HL-60 (cell line): Measurements from ENCODE around the gene TJP3.

Experiments
- TF ChIP-seq, protein P1 (sequence below): IDR thresholded peaks from 2 replicates; pipeline ENCODE4 v1.6.1; 2012; ENCODE audit warnings: low read depth; ENCODE audit not compliant: insufficient replicate concordance
- TF ChIP-seq, protein P2 (sequence below): IDR thresholded peaks from one replicate; pipeline ENCODE4 v1.5.1; 2011; ENCODE audit warnings: low read length, control low read depth, inconsistent platforms; ENCODE audit not compliant: insufficient read depth

DNA sequence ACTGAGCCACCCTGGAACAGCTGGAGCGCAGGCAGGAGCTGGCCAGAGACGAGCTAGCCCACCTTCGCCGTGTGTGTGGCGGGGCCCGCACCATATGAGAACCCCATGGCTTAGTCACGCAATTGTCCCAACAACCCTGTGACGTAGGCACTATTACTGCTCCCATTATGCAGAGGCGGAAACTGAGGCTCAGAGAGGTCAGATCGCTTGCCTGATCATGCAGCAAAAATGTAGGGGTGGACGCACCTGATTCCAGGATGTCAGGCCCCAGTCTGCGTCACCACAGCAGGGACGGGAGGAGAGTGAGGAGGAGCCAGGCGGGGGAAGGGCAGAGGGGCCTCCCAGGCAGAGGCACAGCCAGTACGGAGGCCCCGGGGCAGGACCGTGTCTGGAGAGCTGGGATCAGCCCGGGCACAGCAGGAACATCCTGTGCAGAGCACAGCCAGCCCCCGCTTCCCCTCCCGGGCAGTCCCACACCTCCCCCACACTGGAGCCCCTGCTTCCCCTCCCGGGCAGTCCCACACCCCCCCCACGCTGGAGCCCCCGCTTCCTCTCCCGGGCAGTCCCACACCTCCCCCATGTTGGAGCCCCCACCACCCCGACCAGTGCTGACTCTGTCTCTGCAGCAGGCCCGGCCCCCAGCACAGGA is 24.7 kb upstream of the TJP3 start:
- TF ChIP-seq, protein P1, sequence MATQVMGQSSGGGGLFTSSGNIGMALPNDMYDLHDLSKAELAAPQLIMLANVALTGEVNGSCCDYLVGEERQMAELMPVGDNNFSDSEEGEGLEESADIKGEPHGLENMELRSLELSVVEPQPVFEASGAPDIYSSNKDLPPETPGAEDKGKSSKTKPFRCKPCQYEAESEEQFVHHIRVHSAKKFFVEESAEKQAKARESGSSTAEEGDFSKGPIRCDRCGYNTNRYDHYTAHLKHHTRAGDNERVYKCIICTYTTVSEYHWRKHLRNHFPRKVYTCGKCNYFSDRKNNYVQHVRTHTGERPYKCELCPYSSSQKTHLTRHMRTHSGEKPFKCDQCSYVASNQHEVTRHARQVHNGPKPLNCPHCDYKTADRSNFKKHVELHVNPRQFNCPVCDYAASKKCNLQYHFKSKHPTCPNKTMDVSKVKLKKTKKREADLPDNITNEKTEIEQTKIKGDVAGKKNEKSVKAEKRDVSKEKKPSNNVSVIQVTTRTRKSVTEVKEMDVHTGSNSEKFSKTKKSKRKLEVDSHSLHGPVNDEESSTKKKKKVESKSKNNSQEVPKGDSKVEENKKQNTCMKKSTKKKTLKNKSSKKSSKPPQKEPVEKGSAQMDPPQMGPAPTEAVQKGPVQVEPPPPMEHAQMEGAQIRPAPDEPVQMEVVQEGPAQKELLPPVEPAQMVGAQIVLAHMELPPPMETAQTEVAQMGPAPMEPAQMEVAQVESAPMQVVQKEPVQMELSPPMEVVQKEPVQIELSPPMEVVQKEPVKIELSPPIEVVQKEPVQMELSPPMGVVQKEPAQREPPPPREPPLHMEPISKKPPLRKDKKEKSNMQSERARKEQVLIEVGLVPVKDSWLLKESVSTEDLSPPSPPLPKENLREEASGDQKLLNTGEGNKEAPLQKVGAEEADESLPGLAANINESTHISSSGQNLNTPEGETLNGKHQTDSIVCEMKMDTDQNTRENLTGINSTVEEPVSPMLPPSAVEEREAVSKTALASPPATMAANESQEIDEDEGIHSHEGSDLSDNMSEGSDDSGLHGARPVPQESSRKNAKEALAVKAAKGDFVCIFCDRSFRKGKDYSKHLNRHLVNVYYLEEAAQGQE, result no peak
- TF ChIP-seq, protein P2, sequence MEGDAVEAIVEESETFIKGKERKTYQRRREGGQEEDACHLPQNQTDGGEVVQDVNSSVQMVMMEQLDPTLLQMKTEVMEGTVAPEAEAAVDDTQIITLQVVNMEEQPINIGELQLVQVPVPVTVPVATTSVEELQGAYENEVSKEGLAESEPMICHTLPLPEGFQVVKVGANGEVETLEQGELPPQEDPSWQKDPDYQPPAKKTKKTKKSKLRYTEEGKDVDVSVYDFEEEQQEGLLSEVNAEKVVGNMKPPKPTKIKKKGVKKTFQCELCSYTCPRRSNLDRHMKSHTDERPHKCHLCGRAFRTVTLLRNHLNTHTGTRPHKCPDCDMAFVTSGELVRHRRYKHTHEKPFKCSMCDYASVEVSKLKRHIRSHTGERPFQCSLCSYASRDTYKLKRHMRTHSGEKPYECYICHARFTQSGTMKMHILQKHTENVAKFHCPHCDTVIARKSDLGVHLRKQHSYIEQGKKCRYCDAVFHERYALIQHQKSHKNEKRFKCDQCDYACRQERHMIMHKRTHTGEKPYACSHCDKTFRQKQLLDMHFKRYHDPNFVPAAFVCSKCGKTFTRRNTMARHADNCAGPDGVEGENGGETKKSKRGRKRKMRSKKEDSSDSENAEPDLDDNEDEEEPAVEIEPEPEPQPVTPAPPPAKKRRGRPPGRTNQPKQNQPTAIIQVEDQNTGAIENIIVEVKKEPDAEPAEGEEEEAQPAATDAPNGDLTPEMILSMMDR, result no peak
